DMS114 treated with DMSO at 0.1 percent for 48 hours (cell line): ENCODE results near the gene RPL10.

Experiments
- DNase-seq: peaks from one replicate; lab custom pipeline; 2025; ENCODE audit not compliant: unreplicated experiment; lab: John Stamatoyannopoulos, UW

The RPL10 gene

DNA sequence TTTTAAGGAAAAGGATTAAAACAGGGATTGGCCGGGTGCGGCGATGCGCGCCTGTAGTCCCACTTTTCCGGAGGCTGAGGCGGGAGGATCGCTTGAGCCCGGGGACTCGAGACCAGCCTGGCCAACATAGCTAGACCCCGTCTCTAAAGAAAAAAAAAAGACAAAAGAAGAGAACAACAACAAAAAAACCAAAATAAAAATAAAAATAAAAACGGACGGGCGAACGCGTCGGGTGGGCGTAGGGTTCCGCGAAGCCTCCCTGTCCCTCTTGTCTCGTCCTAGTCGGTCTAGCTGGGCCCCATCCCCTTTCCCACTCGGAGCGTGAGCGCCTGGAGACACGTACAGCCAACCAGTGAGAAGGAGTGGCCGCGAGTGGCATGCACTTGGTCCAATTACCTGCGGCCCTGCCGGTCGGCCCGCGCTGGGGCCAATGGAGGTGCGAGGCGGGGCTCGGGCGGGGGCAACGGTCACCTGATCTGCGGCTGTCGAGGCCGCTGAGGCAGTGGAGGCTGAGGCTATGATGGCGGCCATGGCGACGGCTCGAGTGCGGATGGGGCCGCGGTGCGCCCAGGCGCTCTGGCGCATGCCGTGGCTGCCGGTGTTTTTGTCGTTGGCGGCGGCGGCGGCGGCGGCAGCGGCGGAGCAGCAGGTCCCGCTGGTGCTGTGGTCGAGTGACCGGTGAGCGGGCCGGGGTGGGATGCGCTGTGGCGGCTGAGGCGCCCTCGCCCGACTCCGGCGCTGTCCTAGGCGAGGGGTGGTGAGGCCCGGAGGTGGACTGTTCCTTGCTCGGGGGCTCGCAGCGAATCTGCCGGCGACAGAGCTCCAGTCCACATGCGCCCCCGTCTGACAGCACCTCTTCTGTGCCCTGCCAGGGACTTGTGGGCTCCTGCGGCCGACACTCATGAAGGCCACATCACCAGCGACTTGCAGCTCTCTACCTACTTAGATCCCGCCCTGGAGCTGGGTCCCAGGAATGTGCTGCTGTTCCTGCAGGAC lies 30.3 kb downstream of the RPL10 start, which contains the start of gene ATP6AP1:
Gene ATP6AP1 (plus strand): TSS at position 502 of the 996 bp plus-strand sequence. CDS start 16 bp downstream, at position 518.
- peak; percentile 78 for DNase-seq

DNA sequence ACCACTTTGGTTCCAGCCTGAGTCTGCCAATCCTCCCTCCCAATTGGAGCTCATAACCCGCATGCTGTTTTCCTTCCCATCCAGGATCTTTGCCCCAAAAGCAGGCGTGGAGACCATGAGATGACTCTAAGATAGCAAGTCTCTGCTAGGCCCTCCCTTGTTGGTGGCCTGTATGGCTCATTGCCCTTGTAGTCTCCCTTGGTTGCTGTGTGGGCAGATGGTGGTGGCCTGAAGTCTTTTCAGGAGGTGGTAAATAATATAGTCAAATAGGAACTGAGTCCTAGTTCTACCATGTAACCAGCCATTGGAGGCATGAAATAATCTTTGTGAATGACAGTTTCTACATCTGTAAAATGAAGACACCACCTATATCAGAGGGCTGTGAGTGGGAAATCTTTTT lies 31.5 kb downstream of the RPL10 start:
- no peak for DNase-seq

DNA sequence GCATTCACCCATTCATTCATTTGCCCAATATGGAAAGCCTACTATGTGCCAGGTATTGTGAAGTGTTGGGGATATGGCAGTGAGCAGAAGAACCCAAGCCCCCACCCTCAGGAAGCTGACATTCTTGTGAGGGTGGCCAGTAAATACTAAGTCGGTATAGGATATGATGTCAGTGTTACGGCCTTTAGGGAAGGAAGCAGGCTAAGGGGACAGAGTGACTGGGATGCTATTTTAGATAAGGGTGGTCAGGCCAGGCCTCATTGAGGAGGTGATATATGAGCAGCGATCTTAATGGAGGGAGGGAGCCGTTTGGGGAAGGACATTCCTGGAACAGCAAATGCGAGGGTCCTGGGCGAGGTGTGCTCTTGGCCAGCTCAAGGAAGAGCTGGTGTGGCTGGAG lies 32.3 kb downstream of the RPL10 start:
- DNase-seq, result no peak

DNA sequence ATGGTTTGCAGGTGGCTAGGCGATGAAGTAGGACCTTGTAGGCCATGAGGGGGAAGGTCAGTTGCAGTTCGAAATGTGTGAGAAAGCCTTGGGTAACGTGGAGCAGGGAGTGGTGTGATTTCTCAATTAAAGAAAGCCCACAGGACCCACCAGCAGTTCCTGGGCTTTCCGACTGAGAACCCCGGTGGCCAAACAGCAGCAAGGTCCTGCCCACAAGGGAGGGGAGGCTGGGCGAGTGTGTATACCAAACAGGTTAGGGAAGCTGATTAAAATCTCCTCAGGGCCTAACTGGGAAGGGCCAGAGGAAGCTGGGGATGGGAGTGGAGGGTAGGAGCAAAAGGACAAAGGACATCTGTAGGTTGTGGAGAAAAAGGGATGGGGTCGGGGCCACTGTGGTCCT lies 32.7 kb downstream of the RPL10 start:
- DNase-seq, result no peak

DNA sequence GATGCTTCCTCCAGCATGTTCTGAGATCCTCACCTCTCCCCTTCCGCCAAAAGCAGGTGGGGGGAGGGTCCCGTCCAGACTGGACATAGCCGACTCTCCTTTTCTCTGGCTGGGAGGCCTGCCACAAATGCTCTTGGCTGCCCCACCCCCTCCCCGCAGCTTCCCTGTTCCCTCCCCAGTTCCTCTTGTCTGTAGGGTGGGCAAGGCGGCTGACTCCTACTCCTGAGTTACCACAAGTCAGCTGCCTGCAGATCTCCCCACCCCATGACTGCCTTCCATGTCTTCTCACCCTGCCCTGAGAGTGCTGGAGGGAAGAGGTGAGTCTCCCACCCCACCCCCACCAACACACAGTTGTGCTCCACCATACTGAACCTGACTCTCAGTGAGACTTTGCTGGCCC lies 33.2 kb downstream of the RPL10 start:
- no peak for DNase-seq

DNA sequence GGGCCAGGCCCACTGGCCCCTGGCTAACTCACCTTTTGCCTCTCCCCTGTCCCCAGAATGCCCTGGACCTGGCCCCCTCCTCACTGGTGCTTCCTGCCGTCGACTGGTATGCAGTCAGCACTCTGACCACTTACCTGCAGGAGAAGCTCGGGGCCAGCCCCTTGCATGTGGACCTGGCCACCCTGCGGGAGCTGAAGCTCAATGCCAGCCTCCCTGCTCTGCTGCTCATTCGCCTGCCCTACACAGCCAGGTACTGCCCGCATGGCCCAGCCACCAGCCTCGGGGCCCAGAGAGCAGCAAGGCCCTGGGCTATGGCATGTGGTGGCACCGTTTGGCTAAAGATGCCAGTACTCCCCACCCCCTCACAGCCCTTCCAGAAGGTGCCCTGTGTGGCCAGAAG lies 34.0 kb downstream of the RPL10 start:
- DNase-seq, result no peak

DNA sequence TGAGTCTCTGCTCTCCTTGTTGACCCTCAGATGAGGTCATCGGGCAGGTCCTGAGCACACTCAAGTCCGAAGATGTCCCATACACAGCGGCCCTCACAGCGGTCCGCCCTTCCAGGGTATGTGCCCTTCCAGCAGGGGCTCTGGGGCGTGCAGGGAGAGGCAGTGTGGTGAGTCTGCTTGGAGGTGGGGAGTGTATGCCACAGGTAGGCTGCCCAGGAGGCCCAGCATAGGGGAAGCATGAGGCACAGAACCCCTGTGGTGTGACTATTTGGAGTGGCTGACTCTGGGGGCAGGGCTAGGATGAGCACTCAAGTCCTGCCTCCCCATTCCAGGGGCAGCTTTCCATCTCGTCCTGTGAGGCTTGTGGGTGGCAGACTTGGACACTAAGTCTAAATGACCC lies 35.4 kb downstream of the RPL10 start:
- no peak for DNase-seq

DNA sequence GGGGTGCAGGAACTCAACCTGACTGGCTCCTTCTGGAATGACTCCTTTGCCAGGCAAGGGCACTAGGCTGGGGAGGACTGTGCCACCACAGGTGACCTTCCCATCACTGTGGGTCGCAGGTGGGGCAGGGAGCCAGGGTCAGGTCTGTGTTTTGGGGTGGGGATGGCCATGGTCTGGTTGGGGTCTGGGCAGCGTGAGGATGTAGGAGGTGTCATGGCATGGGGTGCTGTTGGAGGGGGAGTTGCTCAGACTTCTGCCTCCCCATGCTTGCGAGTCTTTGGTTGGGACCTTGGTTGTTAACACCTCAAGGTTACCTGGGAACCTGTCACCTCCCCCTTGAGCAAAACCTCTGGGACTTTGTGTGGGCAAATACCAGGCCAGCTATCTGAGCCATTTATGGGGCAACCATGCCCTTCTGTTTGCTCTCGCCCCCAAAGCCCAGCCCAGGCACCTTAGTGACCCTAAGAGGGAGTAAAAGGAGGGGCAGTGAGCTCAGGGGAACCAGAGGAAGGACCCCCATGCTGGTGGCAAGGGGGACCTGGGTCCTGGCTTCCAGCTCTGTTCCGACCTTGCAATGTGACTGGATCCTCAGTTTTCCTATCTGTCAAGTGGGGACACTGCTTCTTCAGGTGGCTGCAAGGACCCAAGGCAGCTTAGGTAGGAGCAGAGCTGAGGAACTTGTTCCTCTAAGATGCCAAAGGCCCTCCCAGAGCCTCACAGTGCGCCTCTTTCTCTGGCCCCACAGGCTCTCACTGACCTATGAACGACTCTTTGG lies 36.4 kb downstream of the RPL10 start:
- DNase-seq, result no peak

DNA sequence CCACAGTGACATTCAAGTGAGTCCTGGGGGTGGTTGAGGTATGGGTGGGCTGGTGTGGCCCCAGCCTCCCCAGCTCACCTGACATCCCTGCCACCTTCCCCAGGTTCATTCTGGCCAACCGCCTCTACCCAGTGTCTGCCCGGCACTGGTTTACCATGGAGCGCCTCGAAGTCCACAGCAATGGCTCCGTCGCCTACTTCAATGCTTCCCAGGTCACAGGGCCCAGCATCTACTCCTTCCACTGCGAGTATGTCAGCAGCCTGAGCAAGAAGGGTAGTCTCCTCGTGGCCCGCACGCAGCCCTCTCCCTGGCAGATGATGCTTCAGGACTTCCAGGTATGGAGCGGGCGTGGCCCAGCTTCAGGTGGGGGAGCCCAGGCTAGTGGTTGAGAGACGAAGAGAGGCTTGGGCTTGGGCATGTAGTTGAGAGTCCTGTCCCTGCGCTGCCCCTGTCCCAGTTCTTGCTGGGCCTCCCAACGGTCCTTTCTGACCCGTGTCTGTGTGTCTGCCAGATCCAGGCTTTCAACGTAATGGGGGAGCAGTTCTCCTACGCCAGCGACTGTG lies 37.1 kb downstream of the RPL10 start:
- no peak for DNase-seq

DNA sequence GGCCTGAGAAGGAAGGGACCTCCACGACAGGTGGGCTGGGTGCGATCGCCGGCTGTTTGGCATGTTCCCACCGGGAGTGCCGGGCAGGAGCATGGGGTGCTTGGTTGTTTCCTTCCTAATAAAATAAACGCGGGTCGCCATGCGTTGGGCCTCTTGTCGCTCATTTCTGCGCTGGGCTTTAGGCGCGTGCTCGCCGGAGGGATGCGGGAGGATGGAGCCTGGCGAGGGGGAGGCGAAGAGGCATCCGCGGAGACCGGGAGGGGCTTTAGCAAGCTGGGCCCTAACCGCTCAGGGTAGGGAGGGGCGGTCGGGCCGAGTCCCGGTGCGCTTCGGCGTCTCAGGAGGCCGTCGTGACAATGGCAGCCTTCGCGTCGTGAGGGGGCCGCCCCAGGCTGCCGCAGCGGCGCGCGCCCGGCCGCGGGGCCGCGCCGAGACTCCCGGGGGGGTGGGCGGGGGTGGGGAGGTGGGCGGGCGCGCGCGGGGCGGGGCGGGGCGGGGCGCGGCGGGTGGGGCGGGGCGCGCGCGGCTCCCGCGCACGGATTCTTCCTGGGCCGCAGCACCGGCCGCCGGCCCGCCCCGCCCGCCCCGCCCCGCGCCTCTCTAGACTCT lies 38.3 kb downstream of the RPL10 start:
- no peak for DNase-seq

DNA sequence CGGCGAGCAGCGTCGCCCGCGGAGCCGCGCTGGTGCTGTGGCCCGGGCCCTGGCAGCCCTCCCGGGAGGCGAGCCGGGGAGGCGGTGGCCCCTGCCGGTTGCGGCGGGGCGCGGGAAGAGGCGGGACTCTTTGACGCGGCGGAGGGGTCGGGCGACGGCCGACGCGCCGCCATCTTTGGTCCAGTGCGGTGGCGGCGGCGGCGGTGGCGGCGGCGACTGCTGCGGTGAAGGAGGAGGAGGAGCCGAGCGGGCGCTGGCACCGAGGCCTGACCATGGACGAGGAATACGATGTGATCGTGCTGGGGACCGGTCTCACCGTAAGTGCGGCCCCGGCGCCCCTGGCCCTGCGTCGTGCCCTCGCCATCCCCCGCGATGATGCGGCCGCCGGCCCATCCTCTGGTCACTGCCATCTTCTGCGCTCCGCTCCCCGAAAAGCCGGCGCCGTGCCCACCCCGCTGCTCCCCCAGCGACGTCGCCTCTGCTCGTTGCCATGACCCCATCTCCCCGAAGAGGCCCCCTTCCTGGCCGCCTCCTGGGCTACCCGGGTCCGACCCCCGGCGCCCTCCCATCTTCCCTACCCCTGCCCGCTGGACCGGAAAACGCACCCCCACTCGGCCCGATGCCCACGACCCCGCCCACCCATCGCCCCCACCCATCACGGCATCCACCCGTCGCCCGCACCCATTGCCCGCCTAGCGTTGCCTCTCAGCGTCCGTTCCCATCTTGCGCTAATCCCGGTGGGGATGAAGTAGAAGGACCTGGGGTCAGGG lies 39.0 kb downstream of the RPL10 start, which contains the start of gene GDI1:
Gene GDI1 (plus strand): TSS at position 172 of the 770 bp plus-strand sequence. CDS start 101 bp downstream, at position 273.
- DNase-seq, result no peak

DNA sequence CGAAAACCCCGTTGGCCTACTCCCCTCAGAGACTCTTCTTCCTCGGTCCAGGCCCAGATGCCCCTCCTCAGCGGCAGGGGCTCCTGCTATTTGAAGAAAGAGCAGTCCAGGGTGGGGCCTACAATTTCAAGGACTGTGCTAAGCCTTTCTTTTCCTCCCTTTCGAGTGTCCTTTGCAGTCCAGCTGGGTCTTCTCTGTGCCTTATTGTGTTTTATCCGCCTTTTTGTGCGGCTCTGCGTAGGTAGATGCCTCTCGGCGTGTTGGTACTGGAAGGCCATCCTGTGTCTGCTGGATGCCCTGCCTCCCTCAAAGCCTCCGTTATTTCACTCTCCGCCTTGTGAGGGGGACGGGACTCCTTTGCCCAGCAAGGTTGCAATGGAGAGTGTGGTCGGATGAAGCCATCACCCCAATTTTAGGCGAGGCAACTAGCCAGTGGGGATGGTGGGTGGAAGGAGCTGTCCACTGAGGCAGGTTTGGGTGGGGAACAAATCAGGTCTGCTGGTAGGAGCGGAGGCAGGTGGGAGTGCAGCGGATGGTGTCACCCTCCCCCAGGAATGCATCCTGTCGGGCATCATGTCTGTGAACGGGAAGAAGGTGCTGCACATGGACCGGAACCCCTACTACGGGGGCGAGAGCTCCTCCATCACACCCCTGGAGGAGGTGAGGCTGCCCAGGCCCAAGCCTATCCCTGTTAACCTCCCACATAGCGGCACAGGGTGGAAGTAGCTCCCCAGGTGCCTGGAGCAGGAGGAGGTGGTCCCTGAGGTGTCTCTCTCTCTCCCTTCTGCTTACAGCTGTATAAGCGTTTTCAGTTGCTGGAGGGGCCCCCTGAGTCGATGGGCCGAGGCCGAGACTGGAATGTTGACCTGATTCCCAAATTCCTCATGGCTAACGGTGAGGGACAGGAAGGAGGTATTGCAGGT lies 40.1 kb downstream of the RPL10 start:
- no peak for DNase-seq

DNA sequence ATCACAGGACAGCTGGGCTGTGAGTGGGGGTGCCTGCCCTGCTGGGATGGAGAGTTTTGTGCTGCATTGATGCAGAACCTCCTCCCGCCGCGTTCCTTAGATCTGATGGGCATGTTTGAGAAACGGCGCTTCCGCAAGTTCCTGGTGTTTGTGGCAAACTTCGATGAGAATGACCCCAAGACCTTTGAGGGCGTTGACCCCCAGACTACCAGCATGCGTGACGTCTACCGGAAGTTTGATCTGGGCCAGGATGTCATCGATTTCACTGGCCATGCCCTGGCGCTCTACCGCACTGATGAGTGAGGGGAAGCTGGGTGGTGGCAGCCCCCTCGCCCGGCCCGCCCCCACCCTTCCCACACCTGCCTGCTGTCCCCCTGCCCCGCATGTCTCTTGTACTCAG lies 41.7 kb downstream of the RPL10 start:
- DNase-seq, result no peak

DNA sequence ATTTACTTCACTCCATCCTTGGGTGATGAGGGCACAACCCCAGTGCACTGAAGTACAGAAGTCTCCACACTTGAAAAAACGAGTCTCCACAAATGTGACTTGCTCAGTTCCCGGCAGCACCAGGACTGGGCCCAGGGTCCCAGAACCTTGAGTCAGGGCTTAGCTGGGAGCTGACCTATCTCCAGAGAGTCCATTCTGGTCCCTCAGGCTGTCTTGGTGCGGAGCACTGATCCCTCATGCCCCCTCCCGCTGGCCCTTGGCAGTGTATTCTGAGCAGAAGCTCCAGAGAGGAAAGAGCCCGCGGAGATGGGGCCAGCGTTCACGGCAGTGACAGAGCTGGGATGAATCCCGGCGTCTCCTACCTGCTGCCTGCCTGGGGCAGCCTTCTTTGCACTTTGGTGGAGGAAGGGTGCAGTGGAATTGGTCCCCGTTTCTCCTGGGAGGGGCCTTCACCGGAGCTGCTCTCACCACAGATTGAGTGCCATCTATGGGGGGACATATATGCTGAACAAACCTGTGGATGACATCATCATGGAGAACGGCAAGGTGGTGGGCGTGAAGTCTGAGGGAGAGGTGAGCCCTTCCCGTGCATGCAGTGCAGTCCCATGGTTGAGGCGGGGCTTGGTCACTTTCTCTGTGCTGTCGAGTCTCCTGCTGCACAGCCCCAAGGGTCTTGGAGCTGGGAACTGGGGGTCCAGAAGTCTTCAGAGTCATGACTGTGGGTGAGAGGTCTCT lies 42.6 kb downstream of the RPL10 start:
- DNase-seq, result no peak

DNA sequence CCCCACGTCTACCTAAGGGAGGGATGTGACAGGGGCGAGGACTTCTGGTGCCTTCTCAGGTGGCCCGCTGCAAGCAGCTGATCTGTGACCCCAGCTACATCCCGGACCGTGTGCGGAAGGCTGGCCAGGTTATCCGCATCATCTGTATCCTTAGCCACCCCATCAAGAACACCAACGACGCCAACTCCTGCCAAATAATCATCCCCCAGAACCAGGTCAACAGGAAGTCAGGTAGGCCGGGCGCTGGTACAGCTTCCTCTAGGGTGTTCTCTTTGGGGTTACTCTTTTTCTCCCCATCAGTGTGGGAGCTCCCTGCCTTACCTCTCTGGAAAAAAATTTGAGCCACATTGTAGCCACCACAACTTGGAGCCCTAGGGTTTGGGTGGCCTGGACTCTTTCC lies 43.4 kb downstream of the RPL10 start:
- no peak for DNase-seq

DNA sequence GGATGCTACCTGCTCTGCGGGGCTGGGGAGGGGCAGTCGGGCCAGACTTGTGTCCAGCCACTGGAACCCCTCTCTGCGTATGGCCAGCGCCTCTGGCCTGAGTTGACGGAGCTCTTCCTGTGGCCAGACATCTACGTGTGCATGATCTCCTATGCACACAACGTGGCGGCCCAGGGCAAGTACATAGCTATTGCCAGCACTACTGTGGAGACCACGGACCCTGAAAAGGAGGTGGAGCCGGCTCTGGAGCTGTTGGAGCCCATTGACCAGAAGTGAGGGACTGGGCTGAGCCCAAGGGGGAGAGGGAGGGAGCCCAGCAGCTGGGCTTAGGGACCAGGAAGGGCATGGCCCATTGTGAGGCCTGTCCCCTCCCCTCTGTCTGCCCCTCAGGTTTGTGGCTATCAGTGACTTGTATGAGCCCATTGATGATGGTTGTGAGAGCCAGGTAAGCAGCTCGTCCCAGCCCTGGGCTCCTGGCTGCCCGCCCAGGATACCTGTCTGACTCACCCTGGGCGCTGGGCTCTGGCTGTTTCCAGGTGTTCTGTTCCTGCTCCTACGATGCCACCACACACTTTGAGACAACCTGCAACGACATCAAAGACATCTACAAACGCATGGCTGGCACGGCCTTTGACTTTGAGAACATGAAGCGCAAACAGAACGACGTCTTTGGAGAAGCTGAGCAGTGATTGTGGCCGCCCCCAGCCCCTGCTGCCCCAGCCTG lies 44.0 kb downstream of the RPL10 start:
- no peak for DNase-seq

DNA sequence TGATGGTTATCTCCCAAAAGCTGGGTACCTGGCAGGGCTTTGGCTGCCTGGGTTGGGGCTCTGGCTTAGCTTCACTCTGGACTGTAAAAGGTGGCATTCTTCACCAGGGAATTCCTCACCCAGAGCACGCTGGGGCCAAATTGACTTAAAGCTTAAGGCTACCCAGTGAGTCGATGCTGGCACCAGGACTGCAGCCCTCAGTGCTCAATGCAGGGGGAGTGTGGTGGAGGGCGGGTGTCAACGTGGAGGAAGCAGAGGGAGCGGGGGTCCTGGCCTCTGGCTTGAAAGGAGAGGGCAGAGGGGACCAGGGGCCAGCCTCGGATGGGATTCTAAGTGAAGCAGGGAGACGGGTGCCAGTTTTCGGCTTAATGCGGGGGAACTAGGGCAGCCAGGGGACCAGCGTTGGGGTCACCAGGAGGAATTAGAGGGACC lies 45.3 kb downstream of the RPL10 start:
- DNase-seq, result no peak
